ENCODE data around the gene CLASRP.

DNA sequence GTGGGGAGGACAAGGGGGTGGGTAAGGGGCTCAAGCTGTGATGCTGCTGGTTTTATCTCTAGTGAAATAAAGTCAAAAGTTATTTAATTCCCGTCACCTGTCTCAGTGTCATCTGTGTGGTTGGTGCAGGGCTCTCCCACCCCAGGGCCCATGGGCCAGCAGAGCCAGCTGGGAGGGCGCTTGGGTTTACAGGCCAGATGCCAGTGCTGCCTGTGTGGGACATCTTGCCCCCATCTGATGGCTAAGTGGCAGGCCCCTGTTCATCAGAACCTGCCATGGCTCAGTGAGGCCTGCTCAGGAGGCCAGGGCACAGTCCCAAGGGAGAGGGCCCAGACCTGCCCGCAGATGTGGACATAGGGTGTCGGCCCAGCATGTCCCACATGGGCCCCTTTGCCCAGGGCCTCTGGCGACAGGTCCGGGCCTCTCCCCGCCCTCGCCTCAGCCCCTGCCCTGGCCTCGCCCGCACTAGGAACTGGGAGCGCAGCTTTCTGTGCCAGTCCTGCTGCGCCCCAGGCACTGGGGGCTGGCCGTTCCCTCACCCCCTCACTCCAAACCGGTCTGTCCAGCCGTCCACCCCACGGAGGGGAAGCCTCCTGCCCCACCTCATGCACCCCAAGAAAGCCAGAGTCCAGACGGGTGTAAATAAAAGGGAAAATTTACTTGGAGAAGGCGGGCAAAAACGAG lies 32.2 kb downstream of the CLASRP start:
- no peak for TF ChIP-seq EZH2phosphoT487 (IDR thresholded peaks at IDR 0.05; ENCODE audit: low read length)
- TF ChIP-seq, protein P1, sequence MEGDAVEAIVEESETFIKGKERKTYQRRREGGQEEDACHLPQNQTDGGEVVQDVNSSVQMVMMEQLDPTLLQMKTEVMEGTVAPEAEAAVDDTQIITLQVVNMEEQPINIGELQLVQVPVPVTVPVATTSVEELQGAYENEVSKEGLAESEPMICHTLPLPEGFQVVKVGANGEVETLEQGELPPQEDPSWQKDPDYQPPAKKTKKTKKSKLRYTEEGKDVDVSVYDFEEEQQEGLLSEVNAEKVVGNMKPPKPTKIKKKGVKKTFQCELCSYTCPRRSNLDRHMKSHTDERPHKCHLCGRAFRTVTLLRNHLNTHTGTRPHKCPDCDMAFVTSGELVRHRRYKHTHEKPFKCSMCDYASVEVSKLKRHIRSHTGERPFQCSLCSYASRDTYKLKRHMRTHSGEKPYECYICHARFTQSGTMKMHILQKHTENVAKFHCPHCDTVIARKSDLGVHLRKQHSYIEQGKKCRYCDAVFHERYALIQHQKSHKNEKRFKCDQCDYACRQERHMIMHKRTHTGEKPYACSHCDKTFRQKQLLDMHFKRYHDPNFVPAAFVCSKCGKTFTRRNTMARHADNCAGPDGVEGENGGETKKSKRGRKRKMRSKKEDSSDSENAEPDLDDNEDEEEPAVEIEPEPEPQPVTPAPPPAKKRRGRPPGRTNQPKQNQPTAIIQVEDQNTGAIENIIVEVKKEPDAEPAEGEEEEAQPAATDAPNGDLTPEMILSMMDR (IDR thresholded peaks at IDR 0.05; ENCODE audit: low read length) = no peak
- no peak for TF ChIP-seq EZH2 (optimal IDR thresholded peaks at IDR 0.05; ENCODE audit: low read depth, low read length)
